ENCODE measurements around the gene PALM. TPM values are rescaled to one million over a fixed set of nuclear protein-coding genes. Genes with fewer than 3 reads are reported as not detected.
"Not testable (repeated sequence)": the region's sequence is repeated elsewhere in the genome, so short reads cannot be mapped to it uniquely, and the experiment has no call there.

Gene PALM
- total RNA-seq, 4 donors from 2014 or later, result 7.5 to 33.8 (median 21.6) TPM

- TF ChIP-seq CTCF (IDR thresholded peaks at IDR 0.05) (no peak), POLR2A (IDR thresholded peaks at IDR 0.05) (peak; percentile 27 to 37)
- H3K36me3 ChIP-seq, result no peaks in the 10 kb centered on the region
- H3K9me3 ChIP-seq, result no peaks in the 10 kb centered on the region
- H3K4me3 ChIP-seq, result peak overlapping the region in 2 of 4 donors; percentile 11 to 31
- H3K27me3 ChIP-seq, result no peaks in the 10 kb centered on the region
- peaks cover 0 to 28% (median 1%) of the 10 kb centered on the region in 4 donors for H3K4me1 ChIP-seq
- DNase-seq, result peak in 2 of 3 donors; percentile 73 to 83
- peak overlapping the region in 3 of 4 donors; percentile 80 to 94 (median 90) for H3K27ac ChIP-seq
Measured at GRCh38 chr19:739998-740715, 31.4 kb downstream of the PALM start.

- peak overlapping the region in 1 of 4 donors; percentile 11 for H3K4me3 ChIP-seq
- H3K27ac ChIP-seq, result peak overlapping the region in 3 of 4 donors; percentile 80 to 94 (median 90)
- not testable (repeated sequence) for DNase-seq, H3K27me3 ChIP-seq, H3K9me3 ChIP-seq, H3K36me3 ChIP-seq
- H3K4me1 ChIP-seq, result peaks cover 0 to 36% (median 1%) of the 10 kb centered on the region in 4 donors
Measured at GRCh38 chr19:740816-741505, 32.2 kb downstream of the PALM start.

GRCh38 chr19:741506-742131, 32.9 kb downstream of the PALM start:
- TF ChIP-seq CTCF (IDR thresholded peaks at IDR 0.05) (no peak), POLR2A (IDR thresholded peaks at IDR 0.05) (no peak)
- no peak overlapping the region for H3K4me3 ChIP-seq
- no peaks in the 10 kb centered on the region for H3K36me3 ChIP-seq
- H3K4me1 ChIP-seq, result peaks cover 0 to 43% (median 1%) of the 10 kb centered on the region in 4 donors
- H3K27ac ChIP-seq, result peak overlapping the region in 1 of 4 donors; percentile 86
- no peaks in the 10 kb centered on the region for H3K9me3 ChIP-seq
- DNase-seq, result no peak
- no peaks in the 10 kb centered on the region for H3K27me3 ChIP-seq

GRCh38 chr19:742540-743075, 33.9 kb downstream of the PALM start:
- peaks cover 0 to 50% (median 1%) of the 10 kb centered on the region in 4 donors for H3K4me1 ChIP-seq
- peaks cover 0 to 5% (median 0%) of the 10 kb centered on the region in 4 donors for H3K9me3 ChIP-seq

GRCh38 chr19:743168-743687, 34.5 kb downstream of the PALM start:
- Histone ChIP-seq H3K9me3 (peaks cover 0 to 11% (median 0%) of the 10 kb centered on the region in 4 donors), H3K4me3 (no peak overlapping the region), H3K27ac (peak overlapping the region in 3 of 4 donors; percentile 40 to 86 (median 82)), H3K4me1 (peaks cover 0 to 48% (median 1%) of the 10 kb centered on the region in 4 donors), H3K36me3 (no peaks in the 10 kb centered on the region), H3K27me3 (no peaks in the 10 kb centered on the region)
- TF ChIP-seq CTCF (IDR thresholded peaks at IDR 0.05) (no peak), POLR2A (IDR thresholded peaks at IDR 0.05) (peak in 1 of 2 donors; percentile 32)
- DNase-seq, result peak in 2 of 3 donors; percentile 87 to 90

More at GRCh38 chr19:742540-743075, 33.9 kb downstream of the PALM start:
- Histone ChIP-seq H3K27me3 (no peaks in the 10 kb centered on the region), H3K4me3 (no peak overlapping the region), H3K36me3 (no peaks in the 10 kb centered on the region), H3K27ac (peak overlapping the region in 3 of 4 donors; percentile 40 to 86 (median 82))
- DNase-seq, result no peak
- TF ChIP-seq POLR2A (IDR thresholded peaks at IDR 0.05), result no peak
- TF ChIP-seq CTCF (IDR thresholded peaks at IDR 0.05), result no peak

- Histone ChIP-seq H3K9me3 (peaks cover 0 to 11% (median 0%) of the 10 kb centered on the region in 4 donors), H3K27ac (peak overlapping the region in 3 of 4 donors; percentile 40 to 71 (median 54)), H3K4me1 (peaks cover 0 to 37% (median 1%) of the 10 kb centered on the region in 4 donors)
- H3K36me3 ChIP-seq, H3K27me3 ChIP-seq, DNase-seq, H3K4me3 ChIP-seq: not testable (repeated sequence)
Measured at GRCh38 chr19:745138-745537, 36.4 kb downstream of the PALM start.
